IMR-90 (cell line): ENCODE data around the gene TXLNA. TPM values are rescaled to one million over a fixed set of nuclear protein-coding genes. Genes with fewer than 3 reads are reported as not detected.
A peak's percentile ranks its signal among the peaks of the same experiment; 100 is the strongest.

Source experiments
- ATAC-seq: fragments of 200-7000 bp; cut with Tn5 transposase; 2 replicates; pipeline ENCODE4 v1.9.1; 2020; ENCODE audit warnings: low read depth, mild to moderate bottlenecking, moderate library complexity
- BruUV-seq: library from RNA; stranded (reverse); fragments of 400-500 nt; replicated peaks from 2 replicates; lab custom pipeline; 2021; lab: Mats Ljungman, UMichigan
- CTCF ChIA-PET: fragments of 300-600 bp; formaldehyde crosslinking; extraction: SDS; loops from one replicate; lab custom pipeline; 2021; ENCODE audit warnings: antibody characterized with exemption; lab: Yijun Ruan, JAX
- POLR2A ChIA-PET: fragments of 300-600 bp; sonication (Branson Sonifier 250); formaldehyde crosslinking; loops from one replicate; lab custom pipeline; 2022; ENCODE audit warnings: antibody characterized with exemption; ENCODE audit not compliant: unreplicated experiment; lab: Charles Lee
- DNase-seq: peaks from one replicate; pipeline ENCODE4 v3.0.0; 2013
- H2AFZ ChIP-seq: replicated peaks from 2 replicates; pipeline ENCODE3; 2013; ENCODE audit warnings: low read length, mild to moderate bottlenecking; ENCODE audit not compliant: poor library complexity
- H2AK5ac ChIP-seq: 2 replicates; pipeline ENCODE4 v1.6.1; 2013; ENCODE audit warnings: low read depth, low read length, inconsistent platforms
- H2AK9ac ChIP-seq: replicated peaks from 2 replicates; pipeline ENCODE3; 2013; ENCODE audit warnings: mild to moderate bottlenecking, low read depth, low read length, moderate library complexity; ENCODE audit not compliant: poor library complexity
- H2BK120ac ChIP-seq: 2 replicates; pipeline ENCODE4 v1.6.1; 2013; ENCODE audit warnings: low read depth, low read length, inconsistent platforms
- H2BK15ac ChIP-seq: 3 replicates; pipeline ENCODE4 v1.6.1; 2013; ENCODE audit warnings: low read depth, low read length, inconsistent platforms
- H2BK20ac ChIP-seq: 2 replicates; pipeline ENCODE4 v1.6.1; 2013; ENCODE audit warnings: low read depth, mild to moderate bottlenecking, inconsistent platforms, low read length, moderate library complexity
- H2BK5ac ChIP-seq: 2 replicates; pipeline ENCODE4 v1.6.1; 2013; ENCODE audit warnings: mild to moderate bottlenecking, low read depth, low read length, inconsistent platforms; ENCODE audit not compliant: poor library complexity, severe bottlenecking
- H3K14ac ChIP-seq: replicated peaks from 2 replicates; pipeline ENCODE4 v1.6.1; 2013; ENCODE audit warnings: low read depth, low read length, inconsistent platforms
- H3K18ac ChIP-seq: 2 replicates; pipeline ENCODE4 v1.6.1; 2013; ENCODE audit warnings: low read depth, low read length, control low read depth
- H3K23ac ChIP-seq: 2 replicates; pipeline ENCODE4 v1.6.1; 2013; ENCODE audit warnings: low read depth, low read length, inconsistent platforms
- H3K27ac ChIP-seq: 2 replicates; pipeline ENCODE4 v1.5.1; 2013; ENCODE audit warnings: mild to moderate bottlenecking, control low read depth, low read length; ENCODE audit not compliant: insufficient read depth
- H3K27me3 ChIP-seq: 2 replicates; pipeline ENCODE4 v1.6.1; 2013; ENCODE audit warnings: low read length; ENCODE audit not compliant: control insufficient read depth, insufficient read depth
- H3K36me3 ChIP-seq: 2 replicates; pipeline ENCODE4 v1.6.1; 2013; ENCODE audit warnings: low read length, mixed read lengths; ENCODE audit not compliant: control insufficient read depth, insufficient read depth
- H3K4ac ChIP-seq: 2 replicates; pipeline ENCODE4 v1.6.1; 2013; ENCODE audit warnings: low read depth, low read length, inconsistent platforms
- H3K4me1 ChIP-seq: 2 replicates; pipeline ENCODE4 v1.6.1; 2013; ENCODE audit warnings: low read length, mixed read lengths; ENCODE audit not compliant: control insufficient read depth, insufficient read depth
- H3K4me2 ChIP-seq: 2 replicates; pipeline ENCODE4 v1.6.1; 2013; ENCODE audit warnings: low read depth, mild to moderate bottlenecking, control low read depth, low read length, moderate library complexity
- H3K4me3 ChIP-seq: 2 replicates; pipeline ENCODE4 v1.5.1; 2013; ENCODE audit warnings: low read depth, mild to moderate bottlenecking, control low read depth, low read length, moderate library complexity; ENCODE audit not compliant: insufficient read depth
- H3K56ac ChIP-seq: 2 replicates; pipeline ENCODE4 v1.6.1; 2013; ENCODE audit warnings: low read length, inconsistent platforms; ENCODE audit not compliant: insufficient read depth; ENCODE audit errors: extremely low read depth
- H3K79me1 ChIP-seq, 2 experiments: 2 replicates each; pipeline ENCODE4 v1.6.1; 2013; ENCODE audit warnings: low read length in 2 of 2, inconsistent platforms in 1 of 2, low read depth in 1 of 2
- H3K9ac ChIP-seq: 2 replicates; pipeline ENCODE4 v1.6.1; 2013; ENCODE audit warnings: low read depth, low read length, control low read depth
- H3K9me1 ChIP-seq: 2 replicates; pipeline ENCODE4 v1.6.1; 2013; ENCODE audit warnings: low read length, inconsistent platforms; ENCODE audit not compliant: insufficient read depth
- H3K9me3 ChIP-seq: 2 replicates; pipeline ENCODE4 v1.6.1; 2013; ENCODE audit warnings: low read length; ENCODE audit not compliant: control insufficient read depth, insufficient read depth
- H4K20me1 ChIP-seq: 2 replicates; pipeline ENCODE4 v1.6.1; 2013; ENCODE audit warnings: low read length, inconsistent platforms; ENCODE audit not compliant: insufficient read depth
- H4K5ac ChIP-seq: 2 replicates; pipeline ENCODE4 v1.6.1; 2013; ENCODE audit warnings: mild to moderate bottlenecking, low read depth, low read length, control low read depth
- H4K8ac ChIP-seq, 2 experiments: 2 replicates each; pipeline ENCODE4 v1.6.1; 2013; ENCODE audit warnings: low read depth in 2 of 2, low read length in 2 of 2, control low read depth in 1 of 2, inconsistent platforms in 1 of 2
- H4K91ac ChIP-seq: 2 replicates; pipeline ENCODE4 v1.6.1; 2013; ENCODE audit warnings: low read depth, low read length, inconsistent platforms; ENCODE audit not compliant: insufficient read depth
- CEBPB ChIP-seq: IDR thresholded peaks from 2 replicates; pipeline ENCODE4 v1.6.1; 2012; ENCODE audit warnings: low read depth, low read length, improper control_type of control experiment
- CTCF ChIP-seq: conservative IDR thresholded peaks from 2 replicates; pipeline ENCODE4 v1.5.1; 2012; ENCODE audit warnings: mild to moderate bottlenecking, low read depth, low read length, improper control_type of control experiment
- MAFK ChIP-seq: IDR thresholded peaks from 2 replicates; pipeline ENCODE4 v1.6.1; 2012; ENCODE audit warnings: low read depth, low read length, improper control_type of control experiment
- MAZ ChIP-seq: IDR thresholded peaks from 2 replicates; pipeline ENCODE4 v1.6.1; 2012; ENCODE audit warnings: low read depth, mild to moderate bottlenecking, low read length, improper control_type of control experiment, moderate library complexity, borderline replicate concordance
- MXI1 ChIP-seq: IDR thresholded peaks from 2 replicates; pipeline ENCODE4 v1.6.1; 2012; ENCODE audit warnings: low read depth, mild to moderate bottlenecking, low read length, moderate library complexity, borderline replicate concordance
- NFE2L2 ChIP-seq: fragments of 150-350 bp; IDR thresholded peaks from 2 replicates; pipeline ENCODE4 v1.6.1; 2016; ENCODE audit warnings: low read depth, mild to moderate bottlenecking, low read length
- POLR2A ChIP-seq: IDR thresholded peaks from 2 replicates; pipeline ENCODE4 v1.6.1; 2012; ENCODE audit warnings: mild to moderate bottlenecking, low read depth, low read length
- RAD21 ChIP-seq: IDR thresholded peaks from 2 replicates; pipeline ENCODE4 v1.6.1; 2012; ENCODE audit warnings: low read length, improper control_type of control experiment
- RFX5 ChIP-seq: IDR thresholded peaks from 2 replicates; pipeline ENCODE4 v1.8.0; 2012; ENCODE audit warnings: low read depth, mild to moderate bottlenecking, low read length, moderate library complexity
- USF2 ChIP-seq: fragments of 150-350 bp; IDR thresholded peaks from 2 replicates; pipeline ENCODE4 v1.6.1; 2017; ENCODE audit warnings: mild to moderate bottlenecking, antibody characterized with exemption, low read length, low read depth
- WGBS, 2 experiments: methylation state at CpG; one replicate each; pipeline versions ENCODE4 v1.1.5 to v1.1.7; 2013; ENCODE audit warnings: missing lambda C conversion rate in 2 of 2; ENCODE audit not compliant: insufficient read length in 1 of 2; ENCODE audit errors: extremely low coverage in 2 of 2; 5-methylcytosine and 5-hydroxymethylcytosine counted together
- dilution Hi-C: fragments of 300-500 bp; cut with HindIII; formaldehyde crosslinking; loops from one replicate; pipeline ENCODE4 v1.14.3; 2018; ENCODE audit warnings: low sequenced_read_pairs; ENCODE audit not compliant: unreplicated experiment
- in situ Hi-C: fragments of 300-500 bp; cut with MboI; formaldehyde crosslinking; loops from 3 replicates; pipeline ENCODE4 v1.14.3; 2019; ENCODE audit warnings: low sequenced_read_pairs, inconsistent platforms, mixed read lengths
- intact Hi-C: fragments of 100-400 bp; cut with micrococcal nuclease; formaldehyde crosslinking; loops from 2 replicates; pipeline ENCODE4 v1.10.0; 2022
- polyA plus RNA-seq, 3 experiments: library from polyadenylated mRNA; depleted of rRNA; stranded (reverse); fragments of >200 nt; gene quantifications; 2 replicates each; pipeline ENCODE4 v1.2.3, GENCODE V29; 2012; ENCODE audit warnings: low replicate concordance in 1 of 3
- total RNA-seq: library from RNA; depleted of rRNA; stranded (reverse); fragments of >200 nt; gene quantifications from 2 replicates; pipeline ENCODE4 v1.2.3, GENCODE V29; 2012

The TXLNA gene
- total and polyA plus RNA-seq, 2 of the 4 experiments (the other 2 are of a cell fraction), result 47.6 to 102 TPM

- Histone ChIP-seq H4K5ac (peak within 1 kb of the TSS; percentile 90), H2AK5ac (peak within 1 kb of the TSS; percentile 98)
- WGBS, 2 experiments, result 1% methylated on average over 22 of the region's 46 CpGs; no CpG with 5 or more reads in 1 of the 2 experiments
These were observed 42.7 kb downstream of the TXLNA start, which contains the start of the genes EIF3I and TMEM234 for GRCh38 chr1:32221980-32222755. Gene EIF3I, plus strand, starts transcription at chr1:32222407. Its CDS starts 35 bp downstream, at chr1:32222442. Gene TMEM234, minus strand, starts transcription at chr1:32222353. Its CDS starts 31 bp downstream, at chr1:32222322.

More at GRCh38 chr1:32221980-32222755, 42.7 kb downstream of the TXLNA start, which contains the start of the genes EIF3I and TMEM234:
- H3K56ac ChIP-seq, result peak within 1 kb of the TSS; percentile 92
- ChIA-PET POLR2A (no interaction called here), CTCF (no interaction called here)
- H3K79me1 ChIP-seq, result peaks cover 37 to 62% of the 10 kb centered on the region in 2 experiments
- H3K4me3 ChIP-seq, result peak within 1 kb of the TSS; percentile 84
- no peak within 1 kb of the TSS for H2BK20ac ChIP-seq
- no peaks in the 10 kb centered on the region for H3K9me3 ChIP-seq
- peak within 1 kb of the TSS; percentile 96 to 98 for H4K8ac ChIP-seq
- peak within 1 kb of the TSS; percentile 47 for H3K18ac ChIP-seq
- dilution Hi-C loops, result no loop called here
- TSS peak; percentile 49 for BruUV-seq
- peak within 1 kb of the TSS; percentile 96 for H3K14ac ChIP-seq
- TF ChIP-seq USF2 (0 out of 2 replicates have a peak, but pooled peaks have one; percentile 9), POLR2A (peak; percentile 94), NFE2L2 (no peak), MAZ (peak; percentile 37; the same call in 1 of the 2 replicates), CEBPB (no peak), MXI1 (peak; percentile 58; the same call in 1 of the 2 replicates), MAFK (no peak), RFX5 (no peak), RAD21 (no peak), CTCF (no peak)
- H3K36me3 ChIP-seq, result peaks cover 31% of the 10 kb centered on the region
- H3K4ac ChIP-seq, result peak within 1 kb of the TSS; percentile 96
- DNase-seq (peak; percentile 91), ATAC-seq (peak; percentile 89)
- H3K9me1 ChIP-seq, result peaks cover 13% of the 10 kb centered on the region
- 0 out of 2 replicates have a peak, but pooled peaks cover 4% of the 10 kb centered on the region for H4K20me1 ChIP-seq
- H2AFZ ChIP-seq, result peak within 1 kb of the TSS; percentile 84
- H3K27me3 ChIP-seq, result no peaks in the 10 kb centered on the region
- in situ Hi-C loops, result no loop called here
- peak within 1 kb of the TSS; percentile 17; the same call in 1 of the 3 replicates for H2BK15ac ChIP-seq
- H3K4me2 ChIP-seq, result peak within 1 kb of the TSS; percentile 100
- peak within 1 kb of the TSS; percentile 85 for H4K91ac ChIP-seq
- intact Hi-C loops, result loop anchor here (5.0 kb wide), 1 partner anchor 70 kb away; the partner anchor contains the start of gene HDAC1
- H2BK120ac ChIP-seq, result peak within 1 kb of the TSS; percentile 48; the same call in 1 of the 2 replicates
- H2BK5ac ChIP-seq, result peak within 1 kb of the TSS; percentile 71
- H2AK9ac ChIP-seq, result peak within 1 kb of the TSS; percentile 98
- H3K4me1 ChIP-seq, result peaks cover 12% of the 10 kb centered on the region
- H3K23ac ChIP-seq, result peak within 1 kb of the TSS; percentile 93
- H3K9ac ChIP-seq, result peak within 1 kb of the TSS; percentile 88
- H3K27ac ChIP-seq, result peak within 1 kb of the TSS; percentile 86
